Right cardiac atrium (tissue), 5 donors: ENCODE results near the gene THUMPD1. TPM values are rescaled to one million over a fixed set of nuclear protein-coding genes. Genes with fewer than 3 reads are reported as not detected.
A peak's percentile ranks its signal among the peaks of the same experiment; 100 is the strongest.

Experiments used
- ATAC-seq, 2 donors: fragments of 200-7000 bp; cut with Tn5 transposase; one replicate each; pipeline versions ENCODE4 v1.8.0 to v1.9.1; 2020; ENCODE audit warnings: moderate library complexity in 2 of 2, mild to moderate bottlenecking in 1 of 2
- DNase-seq, 3 donors: peaks; one replicate each; pipeline ENCODE4 v3.0.0-alpha.2; 2020
- H3K27ac ChIP-seq: one replicate; pipeline ENCODE4 v1.5.1; 2013; ENCODE audit warnings: mild to moderate bottlenecking, low read length, control low read depth, moderate library complexity
- H3K27me3 ChIP-seq: one replicate; pipeline ENCODE4 v1.6.1; 2013; ENCODE audit not compliant: control insufficient read depth, insufficient read depth
- H3K4me1 ChIP-seq: one replicate; pipeline ENCODE4 v1.6.1; 2013; ENCODE audit warnings: low read length; ENCODE audit not compliant: control insufficient read depth, insufficient read depth
- H3K4me3 ChIP-seq: one replicate; pipeline ENCODE4 v1.5.1; 2013; ENCODE audit warnings: low read length, control low read depth
- H3K9me3 ChIP-seq: one replicate; pipeline ENCODE4 v1.6.1; 2013; ENCODE audit warnings: low read length; ENCODE audit not compliant: control insufficient read depth
- WGBS: extraction: QIAGEN DNeasy Blood & Tissue Kit; methylation state at CpG from one replicate; pipeline ENCODE4 v1.1.7; 2013; 5-methylcytosine and 5-hydroxymethylcytosine counted together
- intact Hi-C, 4 donors: fragments of 100-400 bp; cut with DNase I; formaldehyde crosslinking; loops; one replicate each; pipeline versions ENCODE4 v1.11.0 to v1.14.0; 2022 to 2023
- polyA plus RNA-seq: library from polyadenylated mRNA; stranded (reverse); fragments of 200-250 nt; gene quantifications from one replicate; pipeline ENCODE4 v1.2.3, GENCODE V29; 2013
- total RNA-seq, 4 donors: library from RNA; stranded (reverse); fragmentation: NEBNext Ultra II Directional; extraction: Animal tissue kit (Norgen Biotek cat#: 25700); gene quantifications; one replicate each; pipeline ENCODE4 v1.2.1, GENCODE V29; 2021
- donor health status: healthy with polysubstance abuse.
- donor health status: DM: no; HTN: yes; CAD: no.
- donor health status: DM: no; HTN: no; CAD: no.
- donor health status: DM: no; HTN: yes; CAD: no; lungs with severe emphysema.
- donor health status: DM: yes; HTN: yes; CAD: no.

Gene THUMPD1
- total and polyA plus RNA-seq, 5 donors: 11.7 to 22.3 (median 21.9) TPM

DNA sequence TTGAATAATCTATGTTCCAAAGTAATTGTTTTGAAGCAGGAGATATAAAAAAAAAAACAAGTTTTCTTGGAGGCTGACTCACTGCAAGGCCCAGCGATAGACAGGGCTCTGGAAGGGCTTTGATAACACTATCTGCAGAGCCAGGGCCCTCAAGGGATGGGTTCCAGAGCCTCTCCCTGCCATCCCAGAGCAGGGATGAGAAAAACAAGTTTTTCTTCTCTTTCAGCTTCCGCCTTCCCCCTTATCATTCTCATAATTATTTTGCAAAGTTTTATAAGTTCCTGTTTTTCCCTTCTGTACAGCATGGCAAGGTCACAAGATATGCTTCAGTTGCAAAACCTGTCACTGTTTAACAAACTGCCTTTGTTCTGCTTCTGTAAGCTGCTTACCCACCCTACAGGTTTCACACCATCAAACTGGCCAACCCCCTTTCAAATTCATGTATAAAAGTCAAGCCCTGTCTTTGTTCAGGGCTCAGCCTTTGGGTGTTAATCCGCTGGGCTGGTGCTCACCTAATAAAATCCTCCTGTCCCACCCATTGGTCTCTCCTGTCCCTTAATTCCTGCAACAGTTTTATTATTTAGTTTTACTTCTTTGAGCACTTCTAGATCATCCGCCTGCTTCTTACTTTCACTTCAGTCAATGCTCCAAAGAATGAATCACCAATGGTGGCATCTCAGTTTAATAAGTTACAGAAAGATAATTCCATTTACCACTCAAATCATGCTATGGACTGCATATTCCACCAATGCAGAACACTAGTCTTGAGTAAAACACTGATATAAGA is 5.6 kb upstream of the THUMPD1 start:
- Histone ChIP-seq H3K9me3 (no peaks in the 10 kb centered on the region), H3K27me3 (no peaks in the 10 kb centered on the region), H3K27ac (no peak overlapping the region), H3K4me1 (no peaks in the 10 kb centered on the region), H3K4me3 (no peak overlapping the region)
- 70% methylated on average over 4 of the region's 4 CpGs for WGBS
- intact Hi-C loops: no loop called here
- ATAC-seq (no peak), DNase-seq (no peak)

DNA sequence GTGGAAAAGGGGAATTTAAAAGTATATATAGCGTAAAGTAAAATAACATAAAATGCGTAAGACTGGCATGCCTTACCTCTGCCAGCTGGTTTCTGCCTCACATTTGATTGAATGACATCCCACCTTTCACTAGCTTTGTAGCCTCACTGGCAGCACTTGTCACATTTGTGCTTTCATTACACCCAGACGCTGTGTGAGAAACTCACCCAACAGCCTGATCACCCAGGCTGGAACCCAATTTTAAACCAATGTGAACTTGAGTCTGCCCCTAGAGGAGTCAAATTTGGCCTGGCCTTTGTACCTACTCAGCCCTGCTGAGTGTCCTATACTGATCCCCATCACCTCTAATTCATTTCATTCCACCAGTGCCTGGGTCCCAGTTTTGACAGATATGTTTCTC is 4.8 kb upstream of the THUMPD1 start:
- Histone ChIP-seq H3K27me3 (no peaks in the 10 kb centered on the region), H3K4me1 (no peaks in the 10 kb centered on the region), H3K27ac (no peak overlapping the region), H3K4me3 (no peak overlapping the region), H3K9me3 (no peaks in the 10 kb centered on the region)
- intact Hi-C loops: no loop called here
- DNase-seq (no peak), ATAC-seq (no peak)
- 97% methylated on average over 3 of the region's 3 CpGs for WGBS

- intact Hi-C loops: no loop called here
- no peak overlapping the region for H3K27ac ChIP-seq
- no peak overlapping the region for H3K4me3 ChIP-seq
- peak in 2 of 3 donors; percentile 44 to 61 for DNase-seq
- no peaks in the 10 kb centered on the region for H3K27me3 ChIP-seq
- 34% methylated on average over 7 of the region's 7 CpGs for WGBS
- peaks cover 3% of the 10 kb centered on the region for H3K4me1 ChIP-seq
- ATAC-seq: no peak
- no peaks in the 10 kb centered on the region for H3K9me3 ChIP-seq
These were observed 3.4 kb upstream of the THUMPD1 start for GRCh38 chr16:20744922-20745440.

- intact Hi-C loops: no loop called here
- Histone ChIP-seq H3K4me1 (peaks cover 6% of the 10 kb centered on the region), H3K27me3 (no peaks in the 10 kb centered on the region), H3K4me3 (no peak overlapping the region), H3K27ac (no peak overlapping the region), H3K9me3 (no peaks in the 10 kb centered on the region)
- no peak for DNase-seq
- ATAC-seq: no peak
These were observed 2.0 kb upstream of the THUMPD1 start for GRCh38 chr16:20743591-20743990.

- peak overlapping the region; percentile 80 for H3K4me3 ChIP-seq
- under 1% methylated on average over 36 of the region's 36 CpGs for WGBS
- peak overlapping the region; percentile 82 for H3K27ac ChIP-seq
- H3K27me3 ChIP-seq: no peaks in the 10 kb centered on the region
- peaks cover 6% of the 10 kb centered on the region for H3K4me1 ChIP-seq
- ATAC-seq (peak; percentile 95 to 96), DNase-seq (peak; percentile 92 to 96 (median 95))
- intact Hi-C loops: no loop called here
- H3K9me3 ChIP-seq: no peaks in the 10 kb centered on the region
These were observed 607 bp downstream of the THUMPD1 start for GRCh38 chr16:20740901-20741521.

DNA sequence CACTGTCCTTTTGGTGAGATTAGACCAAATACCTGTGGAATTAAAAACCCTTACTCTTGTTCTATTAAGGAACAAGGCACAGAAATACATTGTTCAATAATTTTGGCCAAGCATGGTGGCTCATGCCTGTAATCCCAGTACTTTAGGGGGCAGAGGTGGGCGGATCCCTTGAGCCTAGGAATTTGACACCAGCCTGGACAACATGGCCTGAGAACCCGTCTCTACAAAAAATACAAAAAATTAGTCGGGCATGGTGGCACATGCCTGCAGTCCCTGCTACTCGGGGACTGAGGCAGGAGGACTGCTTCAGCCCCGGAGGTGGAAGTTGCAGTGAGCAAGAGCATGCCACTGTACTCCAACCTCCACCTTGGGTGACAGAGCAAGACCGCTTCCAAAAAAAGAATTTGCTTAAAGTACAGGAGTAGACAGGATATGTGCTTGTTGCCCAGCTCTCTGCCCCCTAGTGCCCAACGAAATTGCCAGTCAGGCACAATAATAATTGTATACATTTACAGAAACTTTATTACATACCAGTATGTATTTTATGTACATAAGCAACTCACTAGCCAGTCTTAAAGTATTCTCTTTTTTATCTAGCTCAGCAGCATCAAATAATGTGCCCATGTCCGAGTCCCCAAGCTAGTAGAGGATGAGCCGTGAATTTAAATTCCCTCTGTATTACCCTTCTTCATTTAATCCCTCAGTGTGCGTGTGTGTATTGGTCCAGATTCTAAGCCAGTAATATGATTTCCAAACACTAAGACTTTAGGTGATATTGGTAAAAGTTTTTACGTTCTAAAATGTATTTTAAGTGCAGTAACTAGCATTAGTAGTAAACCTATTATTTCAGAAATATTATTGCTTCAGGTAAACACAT is 1.4 kb downstream of the THUMPD1 start:
- WGBS: 39% methylated on average over 11 of the region's 11 CpGs
- H3K27ac ChIP-seq: peak overlapping the region; percentile 48
- H3K4me1 ChIP-seq: peaks cover 6% of the 10 kb centered on the region
- H3K27me3 ChIP-seq: no peaks in the 10 kb centered on the region
- intact Hi-C loops: no loop called here
- DNase-seq (no peak), ATAC-seq (no peak)
- no peaks in the 10 kb centered on the region for H3K9me3 ChIP-seq
- H3K4me3 ChIP-seq: peak overlapping the region; percentile 80

- Histone ChIP-seq H3K27ac (no peak overlapping the region), H3K4me1 (peaks cover 6% of the 10 kb centered on the region), H3K27me3 (no peaks in the 10 kb centered on the region), H3K4me3 (no peak overlapping the region), H3K9me3 (no peaks in the 10 kb centered on the region)
- WGBS: 81% methylated on average over 1 of the region's 1 CpG
- ATAC-seq: no peak
- DNase-seq: no peak
- intact Hi-C loops: no loop called here
These were observed 6.1 kb downstream of the THUMPD1 start for GRCh38 chr16:20735490-20735889.

GRCh38 chr16:20734782-20735181 is 6.8 kb downstream of the THUMPD1 start:
- H3K27me3 ChIP-seq: no peaks in the 10 kb centered on the region
- peaks cover under 1% of the 10 kb centered on the region for H3K4me1 ChIP-seq
- ATAC-seq (no peak), DNase-seq (no peak)
- WGBS: 46% methylated on average over 3 of the region's 3 CpGs
- intact Hi-C loops: no loop called here
- H3K4me3 ChIP-seq: no peak overlapping the region
- no peaks in the 10 kb centered on the region for H3K9me3 ChIP-seq
- H3K27ac ChIP-seq: no peak overlapping the region

DNA sequence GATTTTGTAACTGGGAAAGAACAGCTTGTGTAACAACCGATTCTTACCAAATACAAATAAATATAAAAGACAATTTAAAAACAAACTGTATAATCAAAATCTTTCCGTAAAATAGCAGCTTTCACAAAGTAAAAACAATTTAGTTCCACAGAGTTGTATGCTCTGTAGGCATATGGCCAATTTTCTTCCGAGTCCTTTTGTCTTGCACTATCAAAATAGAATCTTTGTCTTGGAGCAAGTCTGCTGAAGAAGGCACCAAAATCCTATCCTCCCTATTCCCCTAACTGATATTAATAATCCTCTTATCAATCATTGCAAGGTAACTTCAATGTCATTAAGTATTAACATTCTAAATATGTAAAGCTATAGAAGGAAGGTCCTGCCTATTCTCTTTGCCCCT is 7.6 kb downstream of the THUMPD1 start:
- DNase-seq: no peak
- no peak overlapping the region for H3K4me3 ChIP-seq
- intact Hi-C loops: no loop called here
- ATAC-seq: no peak
- H3K27ac ChIP-seq: no peak overlapping the region
- no peaks in the 10 kb centered on the region for H3K27me3 ChIP-seq
- WGBS: 69% methylated on average over 3 of the region's 3 CpGs
- no peaks in the 10 kb centered on the region for H3K4me1 ChIP-seq
- H3K9me3 ChIP-seq: no peaks in the 10 kb centered on the region

DNA sequence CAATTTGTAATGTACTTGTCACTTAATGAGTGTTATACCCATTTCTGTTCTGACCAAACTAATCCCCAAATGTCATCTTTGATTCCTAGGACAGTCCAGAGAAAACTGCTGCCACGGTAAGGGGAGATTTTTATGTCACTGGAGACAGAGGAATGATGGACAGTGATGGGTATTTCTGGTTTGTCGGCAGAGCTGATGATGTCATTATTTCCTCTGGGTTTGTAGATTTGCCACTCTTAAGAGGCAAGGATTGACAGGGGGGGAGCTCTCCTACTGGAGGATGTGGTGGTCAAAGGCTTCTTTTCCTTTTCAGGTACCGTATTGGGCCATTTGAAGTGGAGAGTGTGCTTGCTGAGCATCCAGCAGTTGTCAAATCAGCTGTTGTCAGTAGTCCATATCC is 12.5 kb downstream of the THUMPD1 start:
- Histone ChIP-seq H3K27ac (no peak overlapping the region), H3K4me3 (no peak overlapping the region), H3K4me1 (no peaks in the 10 kb centered on the region), H3K9me3 (no peaks in the 10 kb centered on the region), H3K27me3 (no peaks in the 10 kb centered on the region)
- no peak for DNase-seq
- intact Hi-C loops: no loop called here
- WGBS: 66% methylated on average over 3 of the region's 3 CpGs
- ATAC-seq: no peak

GRCh38 chr16:20727181-20727580 is 14.4 kb downstream of the THUMPD1 start:
- Histone ChIP-seq H3K27ac (no peak overlapping the region), H3K27me3 (no peaks in the 10 kb centered on the region), H3K4me3 (no peak overlapping the region), H3K9me3 (no peaks in the 10 kb centered on the region), H3K4me1 (no peaks in the 10 kb centered on the region)
- intact Hi-C loops: no loop called here
- 88% methylated on average over 3 of the region's 3 CpGs for WGBS
- no peak for ATAC-seq
- DNase-seq: no peak
